ENCODE data around the gene NOL12. TPM values are rescaled to one million over a fixed set of nuclear protein-coding genes. Genes with fewer than 3 reads are reported as not detected.

Gene NOL12
- total RNA-seq, 1 donor from 2014 or later = 23.7 TPM

- Mint-ChIP-seq H3K9me3 (no peaks in the 10 kb centered on the region), H3K4me3 (peak overlapping the region; percentile 84), H3K36me3 (no peaks in the 10 kb centered on the region), H3K27me3 (ENCODE audit: insufficient read depth, low read depth) (no peaks in the 10 kb centered on the region), H3K4me1 (peaks cover 18% of the 10 kb centered on the region), H3K27ac (no peak overlapping the region)
- TF ChIP-seq EZH2 (IDR thresholded peaks at IDR 0.05) (no peak), EZH2phosphoT487 (IDR thresholded peaks at IDR 0.05) (no peak), CTCF (IDR thresholded peaks at IDR 0.05) (no peak)
- H3K27ac ChIP-seq = no peak overlapping the region
- H3K9me3 ChIP-seq (ENCODE audit: low read depth) = no peaks in the 10 kb centered on the region
- no peaks in the 10 kb centered on the region for H3K79me2 ChIP-seq (ENCODE audit: low read depth)
- H3K36me3 ChIP-seq = no peaks in the 10 kb centered on the region
- H4K20me1 ChIP-seq (ENCODE audit: low read depth) = no peaks in the 10 kb centered on the region
- H2AFZ ChIP-seq (replicated peaks) = no peak overlapping the region
- H3K27me3 ChIP-seq = peaks cover 8% of the 10 kb centered on the region
- peak overlapping the region; percentile 53 for H3K4me2 ChIP-seq
- DNase-seq (ENCODE audit: low spot score) = no peak
- peaks cover 31% of the 10 kb centered on the region for H3F3A ChIP-seq (ENCODE audit: low read depth)
- H3K4me3 ChIP-seq = peak overlapping the region; percentile 46
- H3K9ac ChIP-seq = no peak overlapping the region
- H3K4me1 ChIP-seq = no peaks in the 10 kb centered on the region
Measured at GRCh38 chr22:37677493-37677974, 8.6 kb upstream of the NOL12 start.

GRCh38 chr22:37678372-37678771 lies 7.8 kb upstream of the NOL12 start:
- no peak for DNase-seq (ENCODE audit: low spot score)
- H3K36me3 ChIP-seq = no peaks in the 10 kb centered on the region
- H3K27me3 Mint-ChIP-seq (ENCODE audit: insufficient read depth, low read depth) = no peaks in the 10 kb centered on the region
- H3F3A ChIP-seq (ENCODE audit: low read depth) = peaks cover 31% of the 10 kb centered on the region
- H3K4me1 ChIP-seq = no peaks in the 10 kb centered on the region
- H3K4me3 Mint-ChIP-seq = peak overlapping the region; percentile 71
- H3K27me3 ChIP-seq = peaks cover 8% of the 10 kb centered on the region
- H3K27ac ChIP-seq = no peak overlapping the region
- H3K4me2 ChIP-seq = no peak overlapping the region
- H4K20me1 ChIP-seq (ENCODE audit: low read depth) = no peaks in the 10 kb centered on the region
- H3K36me3 Mint-ChIP-seq = no peaks in the 10 kb centered on the region
- H3K4me1 Mint-ChIP-seq = peaks cover 18% of the 10 kb centered on the region
- H3K9ac ChIP-seq = no peak overlapping the region
- TF ChIP-seq EZH2 (IDR thresholded peaks at IDR 0.05) = no peak
- TF ChIP-seq EZH2phosphoT487 (IDR thresholded peaks at IDR 0.05) = no peak
- TF ChIP-seq CTCF (IDR thresholded peaks at IDR 0.05) = no peak
- no peak overlapping the region for H3K27ac Mint-ChIP-seq
- no peaks in the 10 kb centered on the region for H3K9me3 Mint-ChIP-seq
- H3K79me2 ChIP-seq (ENCODE audit: low read depth) = no peaks in the 10 kb centered on the region
- no peak overlapping the region for H2AFZ ChIP-seq (replicated peaks)
- no peak overlapping the region for H3K4me3 ChIP-seq
- H3K9me3 ChIP-seq (ENCODE audit: low read depth) = no peaks in the 10 kb centered on the region

- no peak overlapping the region for H3K4me2 ChIP-seq
- H3K79me2 ChIP-seq (ENCODE audit: low read depth) = no peaks in the 10 kb centered on the region
- no peak overlapping the region for H3K4me3 ChIP-seq
- H3K9ac ChIP-seq = no peak overlapping the region
- Mint-ChIP-seq H3K27ac (no peak overlapping the region), H3K27me3 (ENCODE audit: insufficient read depth, low read depth) (no peaks in the 10 kb centered on the region), H3K36me3 (no peaks in the 10 kb centered on the region), H3K9me3 (no peaks in the 10 kb centered on the region), H3K4me1 (peaks cover 15% of the 10 kb centered on the region), H3K4me3 (peak overlapping the region; percentile 15)
- H3K9me3 ChIP-seq (ENCODE audit: low read depth) = no peaks in the 10 kb centered on the region
- no peak for TF ChIP-seq EZH2 (IDR thresholded peaks at IDR 0.05)
- TF ChIP-seq EZH2phosphoT487 (IDR thresholded peaks at IDR 0.05) = no peak
- no peak for TF ChIP-seq CTCF (IDR thresholded peaks at IDR 0.05)
- no peak overlapping the region for H3K27ac ChIP-seq
- no peaks in the 10 kb centered on the region for H4K20me1 ChIP-seq (ENCODE audit: low read depth)
- peaks cover 31% of the 10 kb centered on the region for H3F3A ChIP-seq (ENCODE audit: low read depth)
- H2AFZ ChIP-seq (replicated peaks) = no peak overlapping the region
- H3K36me3 ChIP-seq = no peaks in the 10 kb centered on the region
- DNase-seq (ENCODE audit: low spot score) = no peak
- no peaks in the 10 kb centered on the region for H3K4me1 ChIP-seq
- peaks cover 8% of the 10 kb centered on the region for H3K27me3 ChIP-seq
Measured at GRCh38 chr22:37679670-37680069, 6.5 kb upstream of the NOL12 start.

Data from neural progenitor cell (in vitro differentiated cells).